ENCODE results near the gene USE1. TPM values are rescaled to one million over a fixed set of nuclear protein-coding genes. Genes with fewer than 3 reads are reported as not detected.
A peak's percentile ranks its signal among the peaks of the same experiment; 100 is the strongest.

Gene USE1
- total and polyA plus RNA-seq, 2 donors (not counting 1 experiment from before 2014, with no cell fraction given) = 23.8 to 27.1 TPM

DNA sequence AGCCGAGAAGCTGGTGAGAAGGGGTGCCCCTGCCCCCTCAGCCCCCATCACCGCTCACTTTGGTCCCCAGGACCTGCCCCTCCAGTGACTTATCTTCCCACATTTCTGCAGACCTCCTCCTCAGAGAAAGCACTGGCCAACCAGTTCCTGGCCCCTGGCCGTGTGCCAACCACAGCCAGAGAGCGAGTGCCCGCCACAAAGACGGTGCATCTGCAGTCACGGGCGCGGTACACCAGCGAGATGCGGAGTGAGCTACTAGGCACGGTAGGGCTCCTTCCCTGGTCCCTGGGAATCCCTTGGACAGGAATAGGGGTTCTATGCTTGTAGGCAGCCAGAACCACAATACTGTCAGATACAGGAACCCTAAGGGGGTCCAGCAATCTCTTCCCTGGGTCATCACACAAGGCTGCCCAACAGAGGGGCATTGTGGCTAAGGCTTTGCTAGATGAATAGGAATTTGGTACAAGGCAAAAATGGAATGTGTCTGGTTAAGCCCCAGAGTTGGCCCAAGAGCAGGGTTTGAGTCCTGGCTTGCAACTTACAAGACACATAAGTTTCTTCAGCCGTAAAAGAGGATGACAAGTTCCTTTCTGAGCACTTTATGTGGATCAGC, 1.0 kb downstream of the USE1 start:
- no peaks in the 10 kb centered on the region for H4K20me1 ChIP-seq (ENCODE audit: control insufficient read depth, extremely low read depth, insufficient read depth, low read length)
- H3K4me1 ChIP-seq (ENCODE audit: control insufficient read depth, extremely low read depth, insufficient read depth, low read length) = peaks cover 8% of the 10 kb centered on the region
- peak overlapping the region; percentile 36 for H3K27ac ChIP-seq (ENCODE audit: insufficient read depth, low read length)
- no peak for DNase-seq (ENCODE audit: low read depth in 2 of 2)
- peaks cover 20% of the 10 kb centered on the region for H3K36me3 ChIP-seq (ENCODE audit: control insufficient read depth, insufficient read depth, low read length)
- H3K9me3 ChIP-seq (ENCODE audit: control insufficient read depth, insufficient read depth, low read depth, low read length) = no peaks in the 10 kb centered on the region
- no peak overlapping the region for H3K9ac ChIP-seq (ENCODE audit: insufficient read depth, low read length)
- no peaks in the 10 kb centered on the region for H3K27me3 ChIP-seq (ENCODE audit: control insufficient read depth, insufficient read depth, low read length)
- H3K4me2 ChIP-seq (ENCODE audit: extremely low read depth, insufficient read depth, low read length) = peak overlapping the region; percentile 58
- no peak overlapping the region for H2AFZ ChIP-seq (ENCODE audit: low read length)
- no peaks in the 10 kb centered on the region for H3K79me2 ChIP-seq (ENCODE audit: control insufficient read depth, insufficient read depth, low read length)
- TF ChIP-seq, protein P1, sequence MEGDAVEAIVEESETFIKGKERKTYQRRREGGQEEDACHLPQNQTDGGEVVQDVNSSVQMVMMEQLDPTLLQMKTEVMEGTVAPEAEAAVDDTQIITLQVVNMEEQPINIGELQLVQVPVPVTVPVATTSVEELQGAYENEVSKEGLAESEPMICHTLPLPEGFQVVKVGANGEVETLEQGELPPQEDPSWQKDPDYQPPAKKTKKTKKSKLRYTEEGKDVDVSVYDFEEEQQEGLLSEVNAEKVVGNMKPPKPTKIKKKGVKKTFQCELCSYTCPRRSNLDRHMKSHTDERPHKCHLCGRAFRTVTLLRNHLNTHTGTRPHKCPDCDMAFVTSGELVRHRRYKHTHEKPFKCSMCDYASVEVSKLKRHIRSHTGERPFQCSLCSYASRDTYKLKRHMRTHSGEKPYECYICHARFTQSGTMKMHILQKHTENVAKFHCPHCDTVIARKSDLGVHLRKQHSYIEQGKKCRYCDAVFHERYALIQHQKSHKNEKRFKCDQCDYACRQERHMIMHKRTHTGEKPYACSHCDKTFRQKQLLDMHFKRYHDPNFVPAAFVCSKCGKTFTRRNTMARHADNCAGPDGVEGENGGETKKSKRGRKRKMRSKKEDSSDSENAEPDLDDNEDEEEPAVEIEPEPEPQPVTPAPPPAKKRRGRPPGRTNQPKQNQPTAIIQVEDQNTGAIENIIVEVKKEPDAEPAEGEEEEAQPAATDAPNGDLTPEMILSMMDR (conservative IDR thresholded peaks at IDR 0.05 in 1 of 2, IDR thresholded peaks at IDR 0.05 in 1 of 2; ENCODE audit: low read depth in 1 of 2, low read length in 2 of 2) = no peak
- no peak for TF ChIP-seq EZH2 (IDR thresholded peaks at IDR 0.05; ENCODE audit: low read length, missing control alignments)
- peak overlapping the region; percentile 63 to 80 (median 67) for H3K4me3 ChIP-seq (replicated peaks in 1 of 4; ENCODE audit: control extremely low read depth in 1 of 4, insufficient read depth in 1 of 4, low read depth in 3 of 4, low read length in 4 of 4)

DNA sequence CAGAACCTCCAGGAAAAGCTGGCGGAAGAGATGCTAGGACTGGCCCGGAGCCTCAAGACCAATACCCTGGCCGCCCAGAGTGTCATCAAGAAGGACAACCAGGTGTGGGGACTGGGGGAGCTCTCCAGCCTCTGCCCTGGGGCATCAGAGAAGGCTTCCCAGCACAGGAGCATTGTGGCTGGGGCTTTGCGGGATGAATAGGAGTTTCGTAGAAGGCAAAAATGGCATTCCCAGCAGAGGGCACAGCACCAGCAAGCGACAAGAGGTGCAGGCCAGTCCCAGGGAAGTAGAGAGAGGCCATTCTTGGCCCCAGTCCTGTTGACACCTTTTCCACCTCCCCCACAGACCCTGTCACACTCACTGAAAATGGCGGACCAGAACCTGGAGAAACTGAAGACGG, 4.1 kb downstream of the USE1 start:
- Histone ChIP-seq H4K20me1 (ENCODE audit: control insufficient read depth, extremely low read depth, insufficient read depth, low read length) (no peaks in the 10 kb centered on the region), H3K4me2 (ENCODE audit: extremely low read depth, insufficient read depth, low read length) (no peak overlapping the region), H3K9me3 (ENCODE audit: control insufficient read depth, insufficient read depth, low read depth, low read length) (no peaks in the 10 kb centered on the region), H3K4me3 (replicated peaks in 1 of 4; ENCODE audit: control extremely low read depth in 1 of 4, insufficient read depth in 1 of 4, low read depth in 3 of 4, low read length in 4 of 4) (no peak overlapping the region), H3K27ac (ENCODE audit: insufficient read depth, low read length) (no peak overlapping the region), H3K79me2 (ENCODE audit: control insufficient read depth, insufficient read depth, low read length) (no peaks in the 10 kb centered on the region), H3K36me3 (ENCODE audit: control insufficient read depth, insufficient read depth, low read length) (peaks cover 11% of the 10 kb centered on the region), H3K4me1 (ENCODE audit: control insufficient read depth, extremely low read depth, insufficient read depth, low read length) (peaks cover 8% of the 10 kb centered on the region), H2AFZ (ENCODE audit: low read length) (no peak overlapping the region), H3K27me3 (ENCODE audit: control insufficient read depth, insufficient read depth, low read length) (no peaks in the 10 kb centered on the region), H3K9ac (ENCODE audit: insufficient read depth, low read length) (no peak overlapping the region)
- TF ChIP-seq, protein P1 (conservative IDR thresholded peaks at IDR 0.05 in 1 of 2, IDR thresholded peaks at IDR 0.05 in 1 of 2; ENCODE audit: low read depth in 1 of 2, low read length in 2 of 2) = no peak
- no peak for TF ChIP-seq EZH2 (IDR thresholded peaks at IDR 0.05; ENCODE audit: low read length, missing control alignments)
- DNase-seq (ENCODE audit: low read depth in 2 of 2) = no peak

DNA sequence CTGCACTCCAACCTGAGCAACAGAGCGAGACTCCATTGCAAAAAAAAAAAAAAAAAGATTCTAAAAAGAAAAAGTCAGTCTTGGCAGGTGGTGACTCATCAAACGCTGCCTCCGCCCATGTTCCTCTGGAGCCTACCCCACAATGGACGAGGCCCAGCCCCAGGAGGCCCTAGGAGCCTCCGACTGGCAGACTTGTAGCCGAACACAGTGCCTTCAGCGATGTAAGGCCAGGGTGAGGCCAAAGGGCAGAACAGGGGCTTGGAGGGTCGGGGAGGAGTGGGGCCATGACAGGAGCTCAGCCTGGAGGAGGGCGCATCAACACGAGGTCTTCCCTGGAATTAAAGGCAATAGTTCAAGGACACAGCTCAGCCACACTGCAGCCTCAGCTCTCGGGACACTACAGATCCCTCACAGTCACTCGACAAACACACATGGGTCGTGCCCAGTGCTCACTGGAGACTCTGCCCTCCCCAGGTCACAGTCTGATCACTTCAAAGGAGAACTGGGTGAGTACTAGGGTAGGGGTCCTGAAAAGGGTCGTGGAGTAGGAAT, 5.1 kb downstream of the USE1 start:
- H3K79me2 ChIP-seq (ENCODE audit: control insufficient read depth, insufficient read depth, low read length) = no peaks in the 10 kb centered on the region
- no peaks in the 10 kb centered on the region for H3K27me3 ChIP-seq (ENCODE audit: control insufficient read depth, insufficient read depth, low read length)
- no peak overlapping the region for H3K4me2 ChIP-seq (ENCODE audit: extremely low read depth, insufficient read depth, low read length)
- no peaks in the 10 kb centered on the region for H3K9me3 ChIP-seq (ENCODE audit: control insufficient read depth, insufficient read depth, low read depth, low read length)
- peaks cover 2% of the 10 kb centered on the region for H3K4me1 ChIP-seq (ENCODE audit: control insufficient read depth, extremely low read depth, insufficient read depth, low read length)
- no peak overlapping the region for H3K9ac ChIP-seq (ENCODE audit: insufficient read depth, low read length)
- H3K27ac ChIP-seq (ENCODE audit: insufficient read depth, low read length) = peak overlapping the region; percentile 26
- H2AFZ ChIP-seq (ENCODE audit: low read length) = peak overlapping the region; percentile 22
- no peak for TF ChIP-seq EZH2 (IDR thresholded peaks at IDR 0.05; ENCODE audit: low read length, missing control alignments)
- TF ChIP-seq, protein P1 (conservative IDR thresholded peaks at IDR 0.05 in 1 of 2, IDR thresholded peaks at IDR 0.05 in 1 of 2; ENCODE audit: low read depth in 1 of 2, low read length in 2 of 2) = no peak
- H4K20me1 ChIP-seq (ENCODE audit: control insufficient read depth, extremely low read depth, insufficient read depth, low read length) = no peaks in the 10 kb centered on the region
- H3K36me3 ChIP-seq (ENCODE audit: control insufficient read depth, insufficient read depth, low read length) = peaks cover 11% of the 10 kb centered on the region
- H3K4me3 ChIP-seq (replicated peaks in 1 of 4; ENCODE audit: control extremely low read depth in 1 of 4, insufficient read depth in 1 of 4, low read depth in 3 of 4, low read length in 4 of 4) = no peak overlapping the region
- peak; percentile 77 to 84 for DNase-seq (ENCODE audit: low read depth in 2 of 2)

Data from fibroblast of lung (primary cell).